A549 treated with CORT108297 at 1 μM for 4 hours (cell line): ENCODE data around the gene GPX5. TPM values are rescaled to one million over a fixed set of nuclear protein-coding genes. Genes with fewer than 3 reads are reported as not detected.

Experiments used
- total RNA-seq: library from RNA; stranded (reverse); fragments of 200-300 nt; extraction: Qiagen RNA extraction; gene quantifications from 5 replicates; pipeline ENCODE4 v1.2.3, GENCODE V29; 2022

The GPX5 gene, protein sequence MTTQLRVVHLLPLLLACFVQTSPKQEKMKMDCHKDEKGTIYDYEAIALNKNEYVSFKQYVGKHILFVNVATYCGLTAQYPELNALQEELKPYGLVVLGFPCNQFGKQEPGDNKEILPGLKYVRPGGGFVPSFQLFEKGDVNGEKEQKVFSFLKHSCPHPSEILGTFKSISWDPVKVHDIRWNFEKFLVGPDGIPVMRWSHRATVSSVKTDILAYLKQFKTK
- total RNA-seq, result not detected in 5 replicates

DNA sequence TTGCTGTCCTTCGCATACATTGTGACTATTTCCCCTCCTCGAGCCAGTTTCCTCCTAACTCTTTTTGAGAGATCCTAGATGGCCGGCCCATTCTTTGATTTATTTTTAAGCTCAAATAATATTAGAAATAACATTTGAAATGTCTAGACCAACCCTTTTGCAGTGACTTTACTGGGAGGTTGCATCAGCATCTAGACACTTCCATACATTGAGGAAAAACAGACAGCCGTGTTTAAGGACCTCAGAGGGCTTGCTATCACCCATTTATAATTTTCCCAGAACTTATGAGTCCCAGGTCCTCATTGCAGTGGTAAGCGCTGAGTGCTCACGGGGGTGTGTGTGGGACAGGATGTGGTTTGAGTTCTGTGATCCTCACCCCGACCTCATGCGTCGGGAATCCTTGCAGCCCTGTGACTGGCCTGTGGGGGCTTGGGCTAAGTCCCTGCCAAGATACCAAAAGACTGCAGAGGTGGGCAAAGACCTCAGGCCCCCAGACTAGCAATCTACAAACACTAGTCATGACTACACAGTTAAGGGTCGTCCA, at the start of gene GPX5:
GPX5 (plus strand) TSS at position 386 of the 544 bp plus-strand sequence; CDS start at position 519, 133 bp downstream.

DNA sequence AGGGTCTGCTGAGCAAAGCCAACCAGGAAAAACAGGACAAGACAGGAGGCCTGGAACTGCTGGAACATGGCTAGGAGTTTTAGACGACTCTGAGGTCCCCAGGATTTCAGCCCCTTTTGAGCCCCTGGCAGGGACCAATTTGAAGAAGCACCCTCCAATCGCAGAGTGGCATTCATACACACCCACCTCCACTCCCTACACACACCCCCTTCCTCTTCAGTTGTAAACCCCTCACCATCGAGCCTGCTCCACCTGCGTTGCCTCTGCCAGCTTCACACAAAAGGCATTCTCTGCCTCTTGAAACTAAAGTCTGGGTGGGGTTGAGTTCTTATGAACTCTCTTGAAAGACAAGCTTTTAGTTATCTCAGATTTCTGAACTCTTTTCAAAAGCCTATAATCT, 10.0 kb upstream of the GPX5 start, which contains the start of gene GPX6:
GPX6 (minus strand) TSS at position 118 of the 400 bp plus-strand sequence; CDS start at position 68, 50 bp downstream.

Other genes with a start within 250 kb of the GPX5 start
- gene PGBD1, start 244.3 kb upstream of the GPX5 start, total RNA-seq, result 4.6 to 6.0 TPM (median 4.8 TPM) in 5 replicates
- 1.7 to 2.8 TPM (median 2.1 TPM) in 5 replicates for gene ZSCAN31, start 189.7 kb upstream of the GPX5 start, total RNA-seq
- 1.5 to 2.6 TPM (median 2.2 TPM) in 5 replicates for gene ZKSCAN3, start 175.9 kb upstream of the GPX5 start, total RNA-seq
- gene ZSCAN12, start 126.1 kb upstream of the GPX5 start, total RNA-seq, result 1.3 to 1.7 TPM (median 1.6 TPM) in 5 replicates
- gene ZSCAN23, start 82.4 kb upstream of the GPX5 start, total RNA-seq, result not detected in 5 replicates
- not detected in 5 replicates for gene GPX6, start 10.1 kb upstream of the GPX5 start, total RNA-seq